GM12873 (cell line): Measurements from ENCODE around the gene ANO2.

Experiments
- TF ChIP-seq, protein P1 (sequence below): IDR thresholded peaks from 2 replicates; pipeline ENCODE4 v1.5.1; 2012; ENCODE audit warnings: low read depth, mild to moderate bottlenecking, moderate library complexity, low read length, control low read depth; ENCODE audit not compliant: insufficient read depth; ENCODE audit errors: missing control alignments

The ANO2 gene

DNA sequence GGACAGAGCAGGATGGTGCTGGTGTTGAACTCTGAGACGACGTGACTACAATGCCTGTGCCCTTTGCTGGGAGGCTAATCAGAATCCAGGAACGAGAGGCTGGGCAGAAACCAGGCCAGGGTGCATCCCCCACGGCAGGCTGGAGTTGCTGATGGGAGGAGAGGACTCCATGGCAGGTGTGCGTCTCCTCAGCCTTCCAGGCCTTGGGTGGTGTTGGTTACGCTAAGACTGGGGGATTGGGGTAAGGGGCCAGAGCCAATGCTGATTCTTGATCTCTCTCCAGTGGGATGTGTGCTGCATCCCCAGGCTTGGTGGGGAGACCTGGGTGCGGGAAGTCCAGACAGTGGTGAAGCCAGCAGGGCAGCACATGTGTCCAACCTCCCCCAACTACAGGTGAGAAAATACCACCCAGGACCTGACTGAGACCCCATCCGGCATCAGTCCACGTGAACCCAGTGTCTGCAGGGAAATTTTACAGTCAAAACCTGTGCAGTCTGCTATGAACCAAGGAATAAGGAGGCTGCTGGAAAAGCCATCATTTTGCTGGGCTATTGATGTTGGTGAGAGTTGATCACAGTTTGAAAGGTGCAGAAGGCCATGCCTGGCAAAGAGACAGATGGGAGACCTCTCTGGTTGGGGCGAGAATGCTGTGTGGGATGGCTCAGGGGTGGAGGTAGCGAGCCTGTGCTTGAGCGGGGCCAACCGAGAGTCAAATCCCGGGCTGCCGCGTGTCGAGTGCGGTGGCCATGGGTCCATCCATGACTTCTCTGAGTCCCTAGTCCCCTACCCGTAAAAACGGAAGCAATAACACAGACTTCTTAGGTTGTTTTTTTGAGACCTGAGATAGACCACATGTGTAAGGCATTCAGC, 423.4 kb downstream of the ANO2 start:
- TF ChIP-seq, protein P1, sequence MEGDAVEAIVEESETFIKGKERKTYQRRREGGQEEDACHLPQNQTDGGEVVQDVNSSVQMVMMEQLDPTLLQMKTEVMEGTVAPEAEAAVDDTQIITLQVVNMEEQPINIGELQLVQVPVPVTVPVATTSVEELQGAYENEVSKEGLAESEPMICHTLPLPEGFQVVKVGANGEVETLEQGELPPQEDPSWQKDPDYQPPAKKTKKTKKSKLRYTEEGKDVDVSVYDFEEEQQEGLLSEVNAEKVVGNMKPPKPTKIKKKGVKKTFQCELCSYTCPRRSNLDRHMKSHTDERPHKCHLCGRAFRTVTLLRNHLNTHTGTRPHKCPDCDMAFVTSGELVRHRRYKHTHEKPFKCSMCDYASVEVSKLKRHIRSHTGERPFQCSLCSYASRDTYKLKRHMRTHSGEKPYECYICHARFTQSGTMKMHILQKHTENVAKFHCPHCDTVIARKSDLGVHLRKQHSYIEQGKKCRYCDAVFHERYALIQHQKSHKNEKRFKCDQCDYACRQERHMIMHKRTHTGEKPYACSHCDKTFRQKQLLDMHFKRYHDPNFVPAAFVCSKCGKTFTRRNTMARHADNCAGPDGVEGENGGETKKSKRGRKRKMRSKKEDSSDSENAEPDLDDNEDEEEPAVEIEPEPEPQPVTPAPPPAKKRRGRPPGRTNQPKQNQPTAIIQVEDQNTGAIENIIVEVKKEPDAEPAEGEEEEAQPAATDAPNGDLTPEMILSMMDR, result no peak

DNA sequence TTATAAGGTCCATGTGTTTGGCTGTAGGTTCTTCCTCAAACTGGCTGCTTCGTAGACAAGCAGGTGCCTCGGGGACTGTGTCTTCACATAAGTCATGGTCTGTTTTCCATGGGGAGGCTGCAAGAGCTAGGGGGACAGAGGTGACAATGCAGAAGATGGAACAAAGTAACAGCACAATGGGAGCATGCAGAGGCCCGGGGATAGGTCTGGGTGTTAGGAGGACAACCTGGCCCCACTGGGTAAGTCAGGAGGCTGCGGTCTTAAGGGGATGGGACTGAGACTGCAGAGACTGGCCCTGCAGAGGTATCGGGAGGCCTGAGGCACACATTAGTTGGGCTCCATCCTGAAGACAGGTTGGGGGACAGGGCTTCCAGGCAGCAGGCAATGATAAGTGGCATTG, 424.2 kb downstream of the ANO2 start:
- TF ChIP-seq, protein P1, result no peak

DNA sequence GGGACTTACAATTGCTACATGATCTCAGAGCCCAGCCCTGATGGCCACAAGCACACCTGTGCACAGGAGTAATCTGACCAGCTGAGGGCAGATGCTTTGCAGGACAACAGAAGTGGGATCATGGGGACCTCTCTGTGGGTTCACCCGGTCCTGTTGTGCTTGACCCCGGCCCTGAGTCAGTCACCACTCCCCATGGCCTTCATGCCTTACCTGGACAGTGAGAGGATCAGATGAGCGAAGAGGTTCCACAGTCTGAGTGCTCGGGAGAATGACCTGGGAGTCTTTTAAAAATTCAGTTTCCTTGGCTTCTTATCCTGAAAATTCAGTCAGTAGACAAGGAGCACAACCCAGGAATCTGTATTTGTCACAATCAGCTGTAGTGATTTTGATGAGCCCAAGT, 425.0 kb downstream of the ANO2 start:
- TF ChIP-seq, protein P1, result no peak

DNA sequence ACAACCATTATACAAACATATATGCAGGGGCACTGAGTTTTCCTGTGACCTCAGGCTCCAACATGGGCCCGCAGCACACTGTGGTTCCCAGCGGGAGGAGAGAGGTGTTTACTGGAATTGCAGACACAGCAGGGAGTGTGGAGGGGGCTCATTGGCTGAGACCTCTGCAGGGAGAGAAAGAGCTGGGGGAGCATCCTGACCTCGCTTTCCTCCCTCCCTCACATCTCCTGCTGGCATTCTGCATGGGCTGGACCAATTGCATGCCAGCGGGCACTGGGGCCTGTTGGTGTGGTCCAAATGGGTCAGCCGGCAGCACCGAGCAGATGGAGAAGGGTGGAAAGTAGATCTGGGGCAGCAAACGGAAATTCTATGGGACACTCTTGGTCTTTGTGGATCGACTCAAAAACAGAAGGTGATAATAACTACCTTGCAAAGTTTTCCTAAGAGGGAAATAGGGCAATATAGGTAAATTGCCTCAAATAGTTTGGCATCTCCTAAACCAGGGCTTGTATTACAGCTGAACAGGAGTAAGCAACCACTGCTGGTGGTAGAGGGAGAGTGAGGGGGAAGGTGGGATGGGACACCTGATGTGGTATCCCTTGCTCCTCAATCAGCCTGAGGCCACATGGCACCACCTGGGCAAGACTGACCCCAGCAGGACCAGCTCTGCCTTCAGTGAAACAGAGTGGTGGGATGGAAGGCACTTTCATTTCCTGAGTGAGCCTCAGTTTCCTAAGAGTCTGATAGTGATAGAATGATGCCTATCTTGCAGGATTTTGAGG, 426.3 kb downstream of the ANO2 start:
- TF ChIP-seq, protein P1, result no peak

DNA sequence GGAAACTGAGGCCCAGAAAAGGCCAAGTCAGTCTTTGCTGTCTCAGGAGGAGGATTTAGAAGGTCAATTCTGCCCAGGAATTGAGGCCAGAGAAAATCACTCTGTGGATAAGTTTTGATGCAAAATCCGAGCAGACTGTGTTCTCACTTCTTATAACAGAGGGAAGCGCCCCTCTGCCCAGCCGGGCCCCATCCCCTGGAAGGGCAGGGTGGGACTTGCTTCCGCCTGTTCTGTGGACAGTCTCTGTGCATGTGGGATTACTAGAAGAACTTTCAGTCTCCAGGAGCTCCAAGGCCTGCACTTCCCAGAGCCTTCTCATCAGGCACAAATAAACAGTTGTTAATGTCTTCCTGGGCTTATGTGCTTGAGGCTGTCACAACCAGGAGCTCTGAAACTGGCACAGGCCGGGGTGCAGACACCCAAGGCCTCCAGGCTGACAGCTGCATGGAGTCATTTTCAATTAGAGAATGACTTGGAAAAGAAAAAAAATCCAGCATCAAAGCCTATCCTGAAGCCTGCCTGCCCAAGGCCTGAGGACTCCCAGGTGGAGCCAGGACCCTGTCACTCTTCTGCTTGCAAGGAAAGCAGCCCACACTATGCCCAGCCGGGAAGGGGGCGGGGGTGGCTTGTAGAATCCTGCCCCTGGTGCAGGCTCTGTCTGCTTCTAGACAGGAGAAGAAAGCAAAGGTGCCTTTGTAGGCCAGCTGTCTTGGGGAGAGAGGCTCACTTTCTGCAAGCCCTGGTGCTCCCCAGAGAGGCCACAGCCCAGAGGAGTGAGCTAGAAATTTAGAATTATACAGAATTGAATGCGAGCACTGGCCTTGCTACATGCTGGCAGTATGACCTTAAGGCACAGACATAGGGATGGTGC, 428.5 kb downstream of the ANO2 start:
- TF ChIP-seq, protein P1, result no peak

DNA sequence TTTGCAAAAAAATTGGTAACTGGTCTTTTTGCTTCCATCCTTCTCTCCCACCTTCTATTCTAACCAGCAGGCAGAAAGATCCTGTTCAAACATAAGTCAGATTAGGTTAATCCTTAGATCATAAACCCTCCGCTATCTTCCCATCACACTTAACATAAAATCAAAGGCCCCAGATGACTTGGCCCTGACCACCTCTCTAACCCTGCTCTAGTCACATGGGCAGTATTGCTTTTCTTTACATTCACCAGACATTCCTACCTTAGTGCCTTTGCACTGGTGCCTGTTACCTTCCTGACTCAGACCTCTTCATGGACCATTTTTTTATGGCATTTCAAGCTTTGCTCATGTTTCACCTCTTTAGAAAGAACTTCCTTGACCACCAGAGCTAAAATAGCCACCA, 429.6 kb downstream of the ANO2 start:
- TF ChIP-seq, protein P1, result no peak

DNA sequence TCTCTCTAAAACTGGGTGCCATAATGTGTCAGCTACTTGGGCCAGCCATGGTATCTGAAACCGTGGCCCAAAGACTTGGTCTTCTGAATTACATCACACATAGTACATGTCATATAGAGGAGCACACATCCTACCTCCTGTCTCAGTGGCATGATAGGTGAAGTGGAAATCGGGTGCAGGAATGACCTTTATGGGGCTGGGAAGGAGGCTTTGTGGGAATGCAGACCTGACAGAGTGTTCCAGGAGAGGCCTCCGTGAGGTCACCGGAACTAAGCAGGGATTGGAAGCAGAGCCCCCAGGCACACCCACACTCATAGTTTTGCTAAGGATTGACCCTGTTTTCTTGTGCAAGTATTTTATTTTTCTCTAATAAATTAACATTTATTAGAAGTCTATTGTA, 430.5 kb downstream of the ANO2 start:
- TF ChIP-seq, protein P1, result no peak
